Memory B cell (primary cell): ENCODE results near the gene GARRE1.
"Not testable (repeated sequence)": the region's sequence is repeated elsewhere in the genome, so short reads cannot be mapped to it uniquely, and the experiment has no call there.

ENCODE experiments used
- ATAC-seq: fragments of 150-1000 bp; cut with Tn5 transposase; 2 replicates; pipeline ENCODE4 v1.10.0; 2021; ENCODE audit warnings: low read depth, mild to moderate bottlenecking, moderate library complexity
- DNase-seq, 2 donors: peaks; one replicate each; pipeline ENCODE4 v3.0.0; 2022; ENCODE audit warnings: low spot score in 2 of 2
- H3K27ac Mint-ChIP-seq: one replicate; pipeline ENCODE4 v1.8.0; 2022; ENCODE audit warnings: mild to moderate bottlenecking, moderate library complexity, mixed read lengths
- H3K27me3 Mint-ChIP-seq: one replicate; pipeline ENCODE4 v1.8.0; 2022; ENCODE audit warnings: mixed read lengths
- H3K36me3 Mint-ChIP-seq: one replicate; pipeline ENCODE4 v1.8.0; 2022; ENCODE audit warnings: mild to moderate bottlenecking, mixed read lengths
- H3K4me1 Mint-ChIP-seq: one replicate; pipeline ENCODE4 v1.8.0; 2022; ENCODE audit warnings: mixed read lengths
- H3K4me3 Mint-ChIP-seq: one replicate; pipeline ENCODE4 v1.8.0; 2022; ENCODE audit warnings: mild to moderate bottlenecking, moderate library complexity, mixed read lengths
- H3K9me3 Mint-ChIP-seq: one replicate; pipeline ENCODE4 v1.8.0; 2022; ENCODE audit warnings: mixed read lengths

The GARRE1 gene

GRCh38 chr19:34241513-34242337 is 12.6 kb upstream of the GARRE1 start:
- peaks cover 4% of the 10 kb centered on the region for H3K4me1 Mint-ChIP-seq
- DNase-seq (peak in 1 of 2 donors; percentile 20), ATAC-seq (peak; percentile 79)
- H3K27me3 Mint-ChIP-seq = no peaks in the 10 kb centered on the region
- no peak overlapping the region for H3K4me3 Mint-ChIP-seq
- no peak overlapping the region for H3K27ac Mint-ChIP-seq
- no peaks in the 10 kb centered on the region for H3K9me3 Mint-ChIP-seq
- peaks cover 2% of the 10 kb centered on the region for H3K36me3 Mint-ChIP-seq

GRCh38 chr19:34243138-34243875 is 11.0 kb upstream of the GARRE1 start:
- not testable (repeated sequence) for ATAC-seq, DNase-seq, H3K4me3 Mint-ChIP-seq, H3K27me3 Mint-ChIP-seq, H3K27ac Mint-ChIP-seq, H3K36me3 Mint-ChIP-seq, H3K4me1 Mint-ChIP-seq, H3K9me3 Mint-ChIP-seq

- no peak for DNase-seq
- Mint-ChIP-seq H3K27ac (no peak overlapping the region), H3K9me3 (no peaks in the 10 kb centered on the region), H3K36me3 (no peaks in the 10 kb centered on the region), H3K27me3 (no peaks in the 10 kb centered on the region), H3K4me1 (peaks cover 4% of the 10 kb centered on the region), H3K4me3 (no peak overlapping the region)
- no peak for ATAC-seq
These were observed 10.3 kb upstream of the GARRE1 start for GRCh38 chr19:34243876-34244578.

- Mint-ChIP-seq H3K36me3 (no peaks in the 10 kb centered on the region), H3K4me3 (no peak overlapping the region), H3K4me1 (peaks cover 4% of the 10 kb centered on the region), H3K27me3 (no peaks in the 10 kb centered on the region), H3K27ac (no peak overlapping the region), H3K9me3 (no peaks in the 10 kb centered on the region)
- DNase-seq = no peak
- ATAC-seq = no peak
These were observed 9.6 kb upstream of the GARRE1 start for GRCh38 chr19:34244611-34245299.

GRCh38 chr19:34246340-34246739 is 8.0 kb upstream of the GARRE1 start:
- ATAC-seq = no peak
- Mint-ChIP-seq H3K4me3 (no peak overlapping the region), H3K36me3 (no peaks in the 10 kb centered on the region), H3K27ac (no peak overlapping the region), H3K27me3 (no peaks in the 10 kb centered on the region), H3K4me1 (peaks cover 4% of the 10 kb centered on the region), H3K9me3 (no peaks in the 10 kb centered on the region)
- DNase-seq = no peak

GRCh38 chr19:34248941-34249340 is 5.4 kb upstream of the GARRE1 start:
- peaks cover 6% of the 10 kb centered on the region for H3K4me1 Mint-ChIP-seq
- no peaks in the 10 kb centered on the region for H3K36me3 Mint-ChIP-seq
- no peaks in the 10 kb centered on the region for H3K9me3 Mint-ChIP-seq
- H3K27ac Mint-ChIP-seq = no peak overlapping the region
- H3K4me3 Mint-ChIP-seq = no peak overlapping the region
- no peak for DNase-seq
- H3K27me3 Mint-ChIP-seq = no peaks in the 10 kb centered on the region
- ATAC-seq = no peak

- ATAC-seq, H3K36me3 Mint-ChIP-seq, H3K9me3 Mint-ChIP-seq, DNase-seq, H3K27me3 Mint-ChIP-seq: not testable (repeated sequence)
- peaks cover 15% of the 10 kb centered on the region for H3K4me1 Mint-ChIP-seq
- H3K27ac Mint-ChIP-seq = peak overlapping the region; percentile 94
- peak overlapping the region; percentile 96 for H3K4me3 Mint-ChIP-seq
These were observed 1.2 kb upstream of the GARRE1 start for GRCh38 chr19:34253167-34253566.

- ATAC-seq = not testable (repeated sequence)
These were observed 691 bp upstream of the GARRE1 start for GRCh38 chr19:34253681-34254045.

GRCh38 chr19:34254698-34255432 is 511 bp downstream of the GARRE1 start:
- H3K27ac Mint-ChIP-seq = peak overlapping the region; percentile 94
- DNase-seq = peak; percentile 17 to 54
- H3K27me3 Mint-ChIP-seq = no peaks in the 10 kb centered on the region
- H3K36me3 Mint-ChIP-seq = peaks cover 6% of the 10 kb centered on the region
- H3K4me1 Mint-ChIP-seq = peaks cover 23% of the 10 kb centered on the region
- H3K9me3 Mint-ChIP-seq = no peaks in the 10 kb centered on the region
- ATAC-seq = peak; percentile 53
- H3K4me3 Mint-ChIP-seq = peak overlapping the region; percentile 70

More at GRCh38 chr19:34253681-34254045, 691 bp upstream of the GARRE1 start:
- not testable (repeated sequence) for DNase-seq, H3K27me3 Mint-ChIP-seq, H3K9me3 Mint-ChIP-seq, H3K36me3 Mint-ChIP-seq
- H3K4me1 Mint-ChIP-seq = peaks cover 17% of the 10 kb centered on the region
- peak overlapping the region; percentile 94 for H3K27ac Mint-ChIP-seq
- peak overlapping the region; percentile 96 for H3K4me3 Mint-ChIP-seq

GRCh38 chr19:34255546-34255945 is 1.2 kb downstream of the GARRE1 start:
- Mint-ChIP-seq H3K27ac (no peak overlapping the region), H3K27me3 (no peaks in the 10 kb centered on the region), H3K4me1 (peaks cover 24% of the 10 kb centered on the region), H3K9me3 (no peaks in the 10 kb centered on the region), H3K36me3 (peaks cover 6% of the 10 kb centered on the region), H3K4me3 (peak overlapping the region; percentile 70)
- DNase-seq (no peak), ATAC-seq (no peak)

- Mint-ChIP-seq H3K36me3 (peaks cover 8% of the 10 kb centered on the region), H3K4me1 (peaks cover 32% of the 10 kb centered on the region), H3K4me3 (peak overlapping the region; percentile 5), H3K27me3 (no peaks in the 10 kb centered on the region), H3K27ac (peak overlapping the region; percentile 35), H3K9me3 (no peaks in the 10 kb centered on the region)
- no peak for ATAC-seq
- no peak for DNase-seq
These were observed 2.6 kb downstream of the GARRE1 start for GRCh38 chr19:34256835-34257558.

GRCh38 chr19:34257559-34257924 is 3.2 kb downstream of the GARRE1 start:
- peaks cover 32% of the 10 kb centered on the region for H3K4me1 Mint-ChIP-seq
- H3K27me3 Mint-ChIP-seq = no peaks in the 10 kb centered on the region
- no peak overlapping the region for H3K4me3 Mint-ChIP-seq
- DNase-seq = no peak
- peak overlapping the region; percentile 35 for H3K27ac Mint-ChIP-seq
- ATAC-seq = no peak
- peaks cover 8% of the 10 kb centered on the region for H3K36me3 Mint-ChIP-seq
- H3K9me3 Mint-ChIP-seq = no peaks in the 10 kb centered on the region
